NB4 (cell line): ENCODE measurements around the gene TLE5.

Source experiments
- DNase-seq: peaks from one replicate; pipeline ENCODE4 v3.0.0; 2010; ENCODE audit warnings: low read depth
- H3K4me3 ChIP-seq: one replicate; pipeline ENCODE4 v1.5.1; 2011; ENCODE audit warnings: mild to moderate bottlenecking, low read depth, low read length, moderate library complexity
- CTCF ChIP-seq: IDR thresholded peaks from one replicate; pipeline ENCODE4 v1.5.1; 2012; ENCODE audit warnings: low read depth, low read length
- MAX ChIP-seq: IDR thresholded peaks from 2 replicates; pipeline ENCODE4 v1.6.1; 2011; ENCODE audit warnings: low read depth, low read length
- MYC ChIP-seq: IDR thresholded peaks from 2 replicates; pipeline ENCODE4 v1.6.1; 2011; ENCODE audit warnings: low read depth, low read length
- POLR2A ChIP-seq: IDR thresholded peaks from 2 replicates; pipeline ENCODE4 v1.6.1; 2011; ENCODE audit warnings: mild to moderate bottlenecking; ENCODE audit not compliant: insufficient read length; ENCODE audit errors: extremely low read depth

The TLE5 gene

GRCh38 chr19:3049089-3049488, 13.2 kb downstream of the TLE5 start:
- no peak overlapping the region for H3K4me3 ChIP-seq
- TF ChIP-seq POLR2A (no peak), CTCF (no peak), MAX (no peak)
- no peak for DNase-seq

DNA sequence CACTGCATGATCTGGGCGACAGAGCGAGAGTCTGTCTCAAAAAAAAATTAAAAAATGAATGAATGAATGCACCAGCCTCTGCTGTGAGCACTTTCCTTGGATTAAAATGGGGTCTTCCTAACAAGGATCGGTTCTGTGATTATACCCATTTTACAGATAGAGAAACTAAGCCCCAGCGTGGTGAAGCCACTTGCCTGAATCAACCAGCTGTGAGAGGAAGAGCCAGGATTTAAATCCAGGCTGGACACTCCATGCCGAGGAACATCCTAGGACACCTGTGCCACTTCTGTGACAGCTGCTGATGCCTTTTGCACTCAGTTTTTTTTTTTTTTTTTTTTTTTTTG, 14.1 kb downstream of the TLE5 start:
- H3K4me3 ChIP-seq = no peak overlapping the region
- no peak for DNase-seq
- no peak for TF ChIP-seq POLR2A
- TF ChIP-seq CTCF = no peak
- no peak for TF ChIP-seq MAX
- TF ChIP-seq MYC = no peak

GRCh38 chr19:3047496-3048189, 14.7 kb downstream of the TLE5 start:
- peak; percentile 70 for DNase-seq
- TF ChIP-seq CTCF (no peak), MAX (no peak), MYC (no peak), POLR2A (no peak)
- H3K4me3 ChIP-seq = no peak overlapping the region

DNA sequence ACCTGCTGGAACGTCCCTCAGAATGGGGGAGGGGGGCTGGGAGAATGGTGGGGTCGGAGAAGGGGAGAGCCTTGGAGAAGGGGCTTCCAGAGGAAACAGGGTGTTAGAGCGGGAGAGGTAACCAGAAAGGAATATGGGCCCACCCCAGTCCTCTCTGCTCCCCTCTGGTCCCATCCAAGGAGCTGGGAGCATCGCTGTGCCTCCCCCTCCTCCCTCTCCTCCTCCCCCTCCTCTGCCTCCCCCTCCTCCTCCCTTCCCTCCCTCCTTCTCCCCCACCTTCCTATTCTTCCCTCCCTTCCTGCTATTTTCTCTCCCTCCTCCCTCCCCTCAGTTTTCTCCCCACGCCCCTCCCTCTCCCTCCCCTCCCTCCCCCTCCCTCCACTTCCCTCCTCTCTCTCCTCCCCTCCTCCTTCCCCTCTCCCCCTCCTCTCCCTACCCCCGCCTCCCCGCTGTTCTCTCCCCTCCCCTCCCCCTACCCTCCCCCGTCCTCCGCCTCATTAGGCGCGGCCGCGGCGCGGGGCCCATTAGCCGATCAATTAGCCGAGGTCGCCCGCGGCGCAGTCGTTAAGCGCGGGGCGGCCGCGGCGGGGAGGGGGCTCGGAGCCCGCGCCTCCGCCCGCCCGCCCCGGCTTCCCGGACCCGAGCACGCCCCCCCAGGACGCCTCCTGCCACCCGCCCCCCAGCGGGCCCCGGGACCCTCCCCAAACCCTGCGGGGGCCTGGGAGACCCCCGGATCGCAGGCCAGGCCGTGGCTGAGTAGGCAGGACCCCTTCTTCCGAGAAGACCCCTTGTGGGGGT, 15.4 kb downstream of the TLE5 start:
- TF ChIP-seq CTCF (no peak), POLR2A (no peak), MAX (no peak), MYC (no peak)
- H3K4me3 ChIP-seq = no peak overlapping the region
- no peak for DNase-seq

DNA sequence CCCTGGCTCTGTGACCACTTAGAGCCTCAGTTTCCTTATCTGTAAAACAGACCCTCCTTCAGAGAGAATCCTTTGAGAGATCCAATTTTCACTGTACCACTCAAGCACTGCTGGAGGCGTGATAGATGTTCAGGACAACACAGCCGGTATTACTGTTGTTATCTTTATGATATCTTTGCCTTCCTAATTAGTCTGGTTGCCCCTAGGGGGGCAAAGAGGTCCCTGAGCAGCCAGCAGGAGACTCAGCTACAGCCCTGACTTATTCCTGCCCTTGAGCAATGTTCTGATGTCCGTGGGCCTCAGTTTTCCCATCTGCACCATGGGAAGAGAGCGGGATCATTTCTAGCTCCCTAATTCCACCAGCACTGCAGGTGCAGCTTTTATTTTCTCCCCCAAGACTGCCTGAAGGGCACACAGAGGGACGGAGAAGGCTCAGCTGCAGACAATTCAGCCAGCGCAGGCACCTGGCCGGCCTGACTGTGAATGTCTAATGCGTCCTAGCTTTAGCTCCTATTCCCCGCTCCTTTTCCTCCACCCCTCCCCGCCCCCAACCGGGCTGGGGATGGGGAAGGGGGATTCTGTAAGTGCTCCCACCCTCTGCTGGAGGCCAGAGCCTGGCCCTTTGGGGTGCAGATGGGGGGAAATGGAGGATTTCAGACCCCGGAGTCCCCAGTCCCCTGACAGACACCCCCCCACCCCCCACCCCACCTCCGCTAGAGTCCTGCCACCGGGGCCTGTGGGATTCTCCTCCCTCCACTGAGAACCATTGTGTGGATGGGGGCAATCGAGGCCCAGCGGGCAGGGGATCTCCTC, 16.2 kb downstream of the TLE5 start:
- no peak for DNase-seq
- H3K4me3 ChIP-seq = no peak overlapping the region

More for the DNA sequence above, 16.2 kb downstream of the TLE5 start:
- TF ChIP-seq MAX (no peak), POLR2A (no peak), CTCF (no peak)
